Fibroblast of lung (primary cell): ENCODE results near the gene ZNF789. TPM values are rescaled to one million over a fixed set of nuclear protein-coding genes. Genes with fewer than 3 reads are reported as not detected.

ENCODE experiments used
- DNase-seq, 2 donors: peaks; one replicate each; pipeline versions ENCODE4 v3.0.0 to v3.0.0-alpha.2; 2010; ENCODE audit warnings: low read depth in 2 of 2
- H2AFZ ChIP-seq: 2 replicates; pipeline ENCODE4 v1.5.1; 2012; ENCODE audit warnings: low read length, control low read depth, inconsistent platforms
- H3K27ac ChIP-seq: 2 replicates; pipeline ENCODE4 v1.5.1; 2011; ENCODE audit warnings: low read length, control low read depth; ENCODE audit not compliant: insufficient read depth
- H3K27me3 ChIP-seq: 2 replicates; pipeline ENCODE4 v1.5.1; 2011; ENCODE audit warnings: mild to moderate bottlenecking, low read length; ENCODE audit not compliant: control insufficient read depth, insufficient read depth
- H3K36me3 ChIP-seq: 2 replicates; pipeline ENCODE4 v1.5.1; 2011; ENCODE audit warnings: low read length; ENCODE audit not compliant: control insufficient read depth, insufficient read depth
- H3K4me1 ChIP-seq: 2 replicates; pipeline ENCODE4 v1.5.1; 2011; ENCODE audit warnings: low read length; ENCODE audit not compliant: control insufficient read depth, insufficient read depth; ENCODE audit errors: extremely low read depth
- H3K4me2 ChIP-seq: 2 replicates; pipeline ENCODE4 v1.5.1; 2011; ENCODE audit warnings: low read length, control low read depth; ENCODE audit not compliant: insufficient read depth; ENCODE audit errors: extremely low read depth
- H3K4me3 ChIP-seq, 4 experiments: fragments of 200-600 bp in 1 of 4; sonication (generic) in 1 of 4; replicated peaks in 1 of 4; 2 replicates each; pipeline ENCODE4 v1.5.1; 2011 to 2016; ENCODE audit warnings: low read length in 4 of 4, low read depth in 3 of 4, mild to moderate bottlenecking in 3 of 4, control low read depth in 2 of 4, inconsistent platforms in 1 of 4, mixed read lengths in 1 of 4; ENCODE audit not compliant: insufficient read depth in 1 of 4; ENCODE audit errors: control extremely low read depth in 1 of 4
- H3K79me2 ChIP-seq: 2 replicates; pipeline ENCODE4 v1.5.1; 2012; ENCODE audit warnings: mild to moderate bottlenecking, low read length, inconsistent platforms; ENCODE audit not compliant: control insufficient read depth, insufficient read depth
- H3K9ac ChIP-seq: 2 replicates; pipeline ENCODE4 v1.5.1; 2011; ENCODE audit warnings: mild to moderate bottlenecking, low read length, control low read depth; ENCODE audit not compliant: insufficient read depth
- H3K9me3 ChIP-seq: 2 replicates; pipeline ENCODE4 v1.5.1; 2012; ENCODE audit warnings: low read depth, low read length; ENCODE audit not compliant: control insufficient read depth, insufficient read depth
- H4K20me1 ChIP-seq: 2 replicates; pipeline ENCODE4 v1.5.1; 2011; ENCODE audit warnings: low read length; ENCODE audit not compliant: control insufficient read depth, insufficient read depth; ENCODE audit errors: extremely low read depth
- EZH2 ChIP-seq: IDR thresholded peaks from 2 replicates; pipeline ENCODE4 v1.5.1; 2012; ENCODE audit warnings: low read length, control low read depth, mild to moderate bottlenecking; ENCODE audit errors: missing control alignments
- polyA plus RNA-seq, 2 donors: library from polyadenylated mRNA; depleted of rRNA in 1 of 2; stranded (reverse) in 1 of 2; unstranded in 1 of 2; fragments of >200 nt; gene quantifications; 2 replicates each; pipeline ENCODE4 v1.2.1, GENCODE V29; 2011 to 2012; ENCODE audit warnings: missing spikeins in 1 of 2
- total RNA-seq: library from RNA; depleted of rRNA; stranded (reverse); fragments of >200 nt; gene quantifications from 2 replicates; pipeline ENCODE4 v1.2.1, GENCODE V29; 2014
- TF ChIP-seq, protein P1 (sequence below), 2 donors: IDR thresholded peaks in 1 of 2; conservative IDR thresholded peaks in 1 of 2; 1 replicate in 1 of 2; 2 replicates in 1 of 2; pipeline ENCODE4 v1.5.1; 2011 to 2012; ENCODE audit warnings: low read length in 2 of 2, control low read depth in 1 of 2, inconsistent platforms in 1 of 2, low read depth in 1 of 2, mild to moderate bottlenecking in 1 of 2

The ZNF789 gene
- total and polyA plus RNA-seq, 2 donors (not counting 1 experiment from before 2014, with no cell fraction given) = 4.8 to 8.7 TPM

DNA sequence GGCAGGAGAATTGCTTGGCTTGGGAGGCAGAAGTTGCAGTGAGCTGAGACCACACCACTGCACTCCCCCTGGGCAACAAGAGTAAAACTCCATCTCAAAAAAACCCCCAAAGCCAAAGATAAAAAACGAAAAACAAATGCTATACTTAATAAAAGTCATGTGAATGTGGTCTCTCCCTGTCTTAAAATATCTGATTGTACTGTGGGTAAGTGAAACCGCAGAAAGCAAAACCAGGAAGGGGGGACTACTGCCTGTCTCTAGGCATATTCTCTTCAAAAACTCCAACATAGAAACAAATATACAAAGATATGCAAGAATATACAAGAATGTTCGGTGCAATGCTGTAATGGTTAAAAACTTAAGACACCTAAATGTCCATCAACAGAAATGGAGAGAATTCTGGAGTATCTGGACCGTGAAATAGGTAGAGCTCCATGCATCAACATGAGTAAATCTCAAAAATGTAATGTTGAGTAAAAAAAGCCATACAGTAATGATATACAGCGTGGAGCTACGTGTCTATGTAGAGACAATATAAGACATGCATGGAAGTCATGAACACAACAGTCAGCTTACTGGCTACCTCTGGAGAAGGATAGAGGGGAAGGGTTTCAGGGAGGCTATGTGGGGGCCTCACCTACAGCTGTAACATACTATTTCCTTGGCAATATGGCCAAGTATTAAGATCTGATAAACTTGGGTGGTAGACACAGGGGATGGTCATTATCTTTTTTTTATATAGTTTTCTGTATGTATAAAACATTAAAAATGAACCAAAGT lies 25.3 kb downstream of the ZNF789 start:
- Histone ChIP-seq H3K4me3 (peak overlapping the region; percentile 89 to 99 (median 96)), H3K9me3 (peaks cover 5% of the 10 kb centered on the region), H3K27me3 (no peaks in the 10 kb centered on the region), H3K27ac (no peak overlapping the region), H3K36me3 (peaks cover 18% of the 10 kb centered on the region), H3K9ac (no peak overlapping the region), H3K79me2 (peaks cover 45% of the 10 kb centered on the region), H3K4me1 (peaks cover 3% of the 10 kb centered on the region), H2AFZ (no peak overlapping the region), H3K4me2 (peak overlapping the region; percentile 95), H4K20me1 (no peaks in the 10 kb centered on the region)
- no peak for DNase-seq
- TF ChIP-seq EZH2 = no peak
- TF ChIP-seq, protein P1, sequence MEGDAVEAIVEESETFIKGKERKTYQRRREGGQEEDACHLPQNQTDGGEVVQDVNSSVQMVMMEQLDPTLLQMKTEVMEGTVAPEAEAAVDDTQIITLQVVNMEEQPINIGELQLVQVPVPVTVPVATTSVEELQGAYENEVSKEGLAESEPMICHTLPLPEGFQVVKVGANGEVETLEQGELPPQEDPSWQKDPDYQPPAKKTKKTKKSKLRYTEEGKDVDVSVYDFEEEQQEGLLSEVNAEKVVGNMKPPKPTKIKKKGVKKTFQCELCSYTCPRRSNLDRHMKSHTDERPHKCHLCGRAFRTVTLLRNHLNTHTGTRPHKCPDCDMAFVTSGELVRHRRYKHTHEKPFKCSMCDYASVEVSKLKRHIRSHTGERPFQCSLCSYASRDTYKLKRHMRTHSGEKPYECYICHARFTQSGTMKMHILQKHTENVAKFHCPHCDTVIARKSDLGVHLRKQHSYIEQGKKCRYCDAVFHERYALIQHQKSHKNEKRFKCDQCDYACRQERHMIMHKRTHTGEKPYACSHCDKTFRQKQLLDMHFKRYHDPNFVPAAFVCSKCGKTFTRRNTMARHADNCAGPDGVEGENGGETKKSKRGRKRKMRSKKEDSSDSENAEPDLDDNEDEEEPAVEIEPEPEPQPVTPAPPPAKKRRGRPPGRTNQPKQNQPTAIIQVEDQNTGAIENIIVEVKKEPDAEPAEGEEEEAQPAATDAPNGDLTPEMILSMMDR (conservative IDR thresholded peaks at IDR 0.05 in 1 of 2, IDR thresholded peaks at IDR 0.05 in 1 of 2; ENCODE audit: low read depth in 1 of 2, low read length in 2 of 2) = no peak

DNA sequence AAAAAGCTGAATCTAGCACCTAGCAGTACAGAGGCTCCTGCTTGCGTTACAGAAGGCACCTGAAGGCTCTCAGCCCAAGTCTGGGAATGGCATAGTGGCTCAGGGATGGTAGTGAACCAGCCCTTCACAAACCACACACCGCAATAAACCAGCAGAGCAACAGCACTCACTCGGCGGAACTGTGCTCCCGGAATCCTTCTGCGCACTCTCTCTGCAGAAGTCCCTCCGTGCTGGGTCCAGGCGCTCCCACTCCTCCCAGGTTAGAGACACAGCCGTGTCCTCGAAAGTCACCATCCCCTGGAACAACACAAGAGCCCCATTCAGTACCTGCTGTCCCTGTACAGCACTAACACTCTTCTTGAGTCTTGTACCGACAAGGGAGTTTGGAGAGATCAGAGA lies 25.9 kb downstream of the ZNF789 start:
- Histone ChIP-seq H3K4me1 (peaks cover 3% of the 10 kb centered on the region), H2AFZ (no peak overlapping the region), H3K4me3 (peak overlapping the region; percentile 89 to 99 (median 96)), H4K20me1 (no peaks in the 10 kb centered on the region), H3K4me2 (peak overlapping the region; percentile 95), H3K79me2 (peaks cover 45% of the 10 kb centered on the region), H3K9ac (peak overlapping the region; percentile 32), H3K36me3 (peaks cover 15% of the 10 kb centered on the region), H3K9me3 (peaks cover 4% of the 10 kb centered on the region), H3K27me3 (no peaks in the 10 kb centered on the region), H3K27ac (no peak overlapping the region)
- TF ChIP-seq EZH2 = no peak
- TF ChIP-seq, protein P1 (conservative IDR thresholded peaks at IDR 0.05 in 1 of 2, IDR thresholded peaks at IDR 0.05 in 1 of 2; ENCODE audit: low read depth in 1 of 2, low read length in 2 of 2) = no peak
- no peak for DNase-seq

GRCh38 chr7:99499371-99499720 lies 26.7 kb downstream of the ZNF789 start:
- DNase-seq = no peak
- Histone ChIP-seq H3K4me1 (peaks cover 3% of the 10 kb centered on the region), H3K27ac (peak overlapping the region; percentile 98), H3K79me2 (peaks cover 45% of the 10 kb centered on the region), H3K9me3 (no peaks in the 10 kb centered on the region), H3K9ac (peak overlapping the region; percentile 95), H3K4me2 (peak overlapping the region; percentile 42), H4K20me1 (no peaks in the 10 kb centered on the region), H2AFZ (no peak overlapping the region), H3K4me3 (peak overlapping the region; percentile 93 to 99 (median 99)), H3K27me3 (no peaks in the 10 kb centered on the region), H3K36me3 (peaks cover 9% of the 10 kb centered on the region)
- no peak for TF ChIP-seq EZH2
- TF ChIP-seq, protein P1 (conservative IDR thresholded peaks at IDR 0.05 in 1 of 2, IDR thresholded peaks at IDR 0.05 in 1 of 2; ENCODE audit: low read depth in 1 of 2, low read length in 2 of 2) = no peak
